Measurements from ENCODE around the gene HECTD1.

The HECTD1 gene

DNA sequence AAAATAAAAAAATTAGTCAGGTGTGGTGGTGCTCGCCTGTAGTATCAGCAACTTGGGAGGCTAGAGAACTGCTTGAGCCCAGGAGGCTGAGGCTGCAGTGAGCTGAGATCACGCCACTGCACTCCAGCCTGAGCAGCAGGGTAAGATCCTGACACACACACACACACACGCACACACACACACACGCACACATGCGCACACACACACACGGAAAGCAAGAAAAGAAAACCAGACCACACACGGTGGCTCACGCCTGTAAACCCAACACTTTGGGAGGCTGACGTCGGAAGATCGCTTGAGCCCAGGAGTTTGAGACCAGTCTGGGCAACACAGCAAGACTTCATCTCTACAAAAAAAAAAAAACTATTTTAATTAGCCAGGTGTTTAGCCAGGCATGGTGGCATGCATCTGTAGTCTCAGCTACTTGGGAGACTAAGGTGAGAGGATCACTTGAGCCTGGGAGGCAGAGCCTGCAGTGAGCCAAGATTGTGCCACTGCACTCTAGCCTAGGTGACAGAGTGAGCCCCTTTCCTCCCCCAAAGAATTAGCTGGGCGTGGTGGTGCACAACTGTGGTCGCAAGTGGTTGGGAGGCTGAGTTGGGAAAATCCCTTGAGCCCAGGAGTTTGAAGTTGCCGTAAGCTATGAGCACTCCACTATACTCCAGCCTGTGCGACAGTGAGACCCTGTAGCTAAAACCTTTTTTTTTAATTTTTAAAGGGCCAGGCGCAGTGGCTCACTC is 44.5 kb downstream of the HECTD1 start:
- DNase-seq, result no peak
- intact Hi-C loops (cut with DNase I), result no loop called here

DNA sequence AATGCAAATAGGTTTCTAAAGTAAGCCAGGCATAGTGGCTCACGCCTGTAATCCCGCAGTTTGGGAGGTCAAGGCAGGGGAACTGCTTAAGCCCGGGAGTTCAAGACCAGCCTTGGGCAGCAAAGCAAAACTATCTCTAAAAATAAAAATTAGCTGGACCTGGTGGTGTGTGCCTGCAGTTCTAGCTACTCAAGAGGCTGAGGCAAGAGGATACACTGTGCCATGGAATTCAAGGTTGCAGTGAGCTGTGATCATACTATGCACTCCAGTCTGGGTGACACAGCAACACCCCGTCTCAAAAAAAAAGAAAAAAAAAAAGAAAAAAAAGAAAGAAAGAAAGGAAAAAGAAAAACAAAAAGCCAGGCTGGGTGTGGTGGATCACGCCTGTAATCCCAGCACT is 46.3 kb downstream of the HECTD1 start:
- no peak for DNase-seq
- intact Hi-C loops (cut with DNase I), result no loop called here

DNA sequence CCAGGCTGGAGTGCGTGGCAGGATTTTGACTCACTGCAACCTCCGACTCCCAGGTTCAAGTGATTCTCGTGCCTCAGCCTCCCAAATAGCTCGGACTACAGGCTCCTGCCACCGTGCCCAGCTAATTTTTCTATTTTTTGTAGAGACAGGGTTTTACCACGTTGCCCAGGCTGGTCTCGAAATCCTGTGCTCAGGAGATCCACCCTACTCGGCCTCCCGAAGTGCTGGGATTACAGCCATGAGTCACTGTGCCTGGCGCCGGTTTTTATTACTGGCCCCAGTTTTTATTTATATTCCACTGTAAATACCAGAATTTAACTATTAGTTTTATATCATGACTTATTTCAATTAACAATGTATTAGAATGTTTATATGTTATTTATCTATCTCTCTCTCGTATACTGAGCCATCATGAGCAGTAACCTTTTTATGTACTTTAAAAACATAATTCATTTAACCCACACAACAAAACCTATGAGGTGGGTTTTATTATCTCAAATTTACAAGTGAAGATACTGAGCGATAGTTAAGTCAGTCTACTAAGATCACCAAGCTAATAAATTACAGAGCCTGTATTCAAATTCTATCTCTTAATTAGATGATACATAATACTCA is 47.8 kb downstream of the HECTD1 start:
- intact Hi-C loops (cut with DNase I), result no loop called here
- DNase-seq, result no peak

DNA sequence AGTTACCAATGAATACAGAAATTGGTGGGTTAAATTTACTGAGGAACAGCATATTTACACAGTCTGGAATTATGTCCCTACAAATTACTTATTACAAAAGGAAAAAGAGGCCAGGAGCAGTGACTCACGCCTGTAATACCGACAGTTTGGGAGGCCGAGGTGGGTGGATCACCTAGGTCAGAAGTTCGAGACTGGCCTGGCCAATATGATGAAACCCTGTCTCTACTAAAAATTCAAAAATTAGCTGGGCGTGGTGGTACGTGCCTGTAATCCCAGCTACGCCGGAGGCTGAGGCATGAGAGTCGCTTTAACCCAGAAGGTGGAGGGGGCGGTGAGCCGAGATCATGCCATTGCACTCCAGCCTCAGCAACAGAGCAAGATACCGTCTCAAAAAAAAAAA is 52.6 kb downstream of the HECTD1 start:
- intact Hi-C loops (cut with DNase I), result no loop called here
- DNase-seq, result no peak

DNA sequence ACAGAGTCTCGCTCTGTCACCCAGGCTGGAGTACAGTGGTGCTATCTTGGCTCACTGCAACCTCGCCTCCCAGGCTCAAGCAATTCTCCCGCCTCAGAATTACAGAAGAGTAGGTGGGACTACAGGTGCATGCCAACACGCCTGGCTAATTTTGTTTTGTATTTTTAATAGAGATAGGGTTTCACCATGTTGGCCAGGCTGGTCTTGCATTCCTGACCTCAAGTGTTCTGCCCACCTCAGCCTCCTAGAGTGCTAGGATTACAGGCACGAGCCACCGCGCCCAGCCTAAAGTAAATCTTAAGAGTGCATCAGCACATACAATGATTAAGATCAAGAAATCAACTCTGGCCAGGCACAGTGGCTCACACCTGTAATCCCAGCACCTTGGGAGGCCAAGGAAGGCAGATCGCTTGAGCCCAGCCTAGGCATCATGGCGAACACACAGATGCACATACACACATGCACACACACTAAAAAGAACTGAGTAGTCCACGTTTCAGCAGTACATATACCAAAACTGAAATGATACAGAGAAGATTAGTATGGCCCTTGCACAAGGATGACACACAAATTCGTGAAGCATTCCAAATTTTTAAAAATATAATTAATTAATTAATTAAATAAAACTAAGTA is 65.0 kb downstream of the HECTD1 start:
- intact Hi-C loops (cut with DNase I), result no loop called here
- DNase-seq, result no peak

DNA sequence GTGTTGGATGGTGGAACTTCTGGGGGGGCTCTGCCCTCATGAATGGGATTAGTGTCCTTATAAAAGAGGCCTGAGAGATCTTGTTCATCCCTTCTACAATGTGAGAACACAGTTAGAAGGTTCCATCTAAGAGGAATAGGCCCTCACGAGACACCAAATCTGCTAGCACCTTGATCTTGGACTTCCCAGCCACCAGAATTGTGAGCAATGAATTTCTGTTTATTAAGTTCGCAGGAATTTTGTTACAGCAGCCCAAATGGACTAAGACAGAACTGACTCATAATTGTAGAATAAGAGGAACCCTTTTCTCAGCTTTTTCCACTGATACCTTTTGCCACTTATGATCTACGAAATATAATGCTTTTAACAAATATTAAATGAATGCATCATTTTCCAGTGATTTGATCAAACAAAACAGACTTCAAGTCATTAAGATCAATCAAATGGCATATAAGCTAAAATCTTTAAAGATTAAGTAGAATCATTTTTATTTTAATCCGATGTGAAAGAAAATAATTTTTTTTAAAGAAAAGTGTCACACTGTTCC is 68.2 kb downstream of the HECTD1 start:
- DNase-seq, result no peak
- intact Hi-C loops (cut with DNase I), result no loop called here

DNA sequence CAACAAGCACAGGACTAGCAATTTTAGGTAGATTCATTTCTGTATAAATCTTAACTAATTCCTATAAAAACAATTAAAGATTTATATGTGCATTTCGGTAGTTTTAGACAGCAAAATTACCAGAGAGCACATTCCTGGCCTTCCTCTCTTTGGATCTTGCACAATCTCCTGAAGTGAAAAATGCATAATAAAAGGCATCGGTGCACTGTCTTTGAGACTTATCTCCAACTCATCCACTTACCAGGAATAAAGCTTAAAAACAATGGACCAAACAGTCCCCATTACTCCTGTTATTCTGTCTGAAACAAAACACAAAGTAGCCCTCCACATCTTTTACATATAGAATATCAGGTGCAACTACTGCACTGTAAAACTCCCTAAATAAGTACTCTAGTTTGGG is 69.3 kb downstream of the HECTD1 start:
- DNase-seq, result no peak
- intact Hi-C loops (cut with DNase I), result no loop called here

DNA sequence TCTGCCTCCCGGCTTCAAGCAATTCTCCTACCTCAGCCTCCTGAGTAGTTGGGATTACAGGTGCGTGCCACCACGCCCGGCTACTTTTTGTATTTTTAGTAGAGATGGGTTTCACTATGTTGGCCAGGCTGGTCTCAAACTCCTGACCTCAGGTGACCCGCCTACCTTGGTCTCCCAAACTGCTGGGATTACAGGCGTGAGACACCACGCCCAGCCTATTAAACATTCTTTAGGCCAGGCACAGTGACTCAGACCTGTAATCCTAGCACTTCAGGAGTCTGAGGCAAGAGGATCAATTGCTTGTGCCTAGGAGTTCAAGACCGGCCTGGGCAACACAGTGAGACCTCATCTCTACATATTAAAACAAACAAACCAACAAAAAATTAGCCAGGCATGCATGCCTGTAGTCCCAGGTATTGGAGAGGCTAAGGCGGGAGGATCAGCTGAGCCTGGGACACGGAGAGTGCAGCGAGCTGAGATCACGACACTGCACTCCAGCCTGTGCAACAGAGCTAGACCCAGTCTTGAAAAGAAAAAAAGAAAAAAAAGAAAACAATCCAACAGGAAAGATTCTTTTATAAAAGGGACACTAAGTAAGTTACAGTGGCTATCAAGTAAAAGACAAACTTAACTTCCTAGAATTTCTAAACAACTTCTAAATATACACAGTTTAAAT is 70.2 kb downstream of the HECTD1 start:
- intact Hi-C loops (cut with DNase I), result no loop called here
- DNase-seq, result no peak

DNA sequence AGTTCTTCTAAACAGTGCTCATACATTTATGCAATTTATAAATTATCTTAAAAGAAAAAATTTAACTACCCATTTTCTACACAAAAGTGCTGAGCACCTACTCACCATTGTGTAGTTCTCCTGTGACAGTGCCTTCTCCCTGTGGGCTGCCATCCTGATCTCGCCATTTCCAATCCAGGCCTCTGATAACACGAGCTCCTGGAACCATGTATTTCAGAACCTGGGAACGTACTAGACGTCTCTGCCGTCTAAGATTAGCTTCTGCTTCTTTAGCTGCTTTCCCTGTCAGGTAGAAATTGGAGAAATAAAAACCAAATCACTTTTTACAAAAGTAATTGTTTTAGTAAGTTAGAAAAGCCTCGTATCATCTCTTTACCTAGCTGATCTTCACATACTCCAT is 74.5 kb downstream of the HECTD1 start:
- no peak for DNase-seq
- intact Hi-C loops (cut with DNase I), result no loop called here

DNA sequence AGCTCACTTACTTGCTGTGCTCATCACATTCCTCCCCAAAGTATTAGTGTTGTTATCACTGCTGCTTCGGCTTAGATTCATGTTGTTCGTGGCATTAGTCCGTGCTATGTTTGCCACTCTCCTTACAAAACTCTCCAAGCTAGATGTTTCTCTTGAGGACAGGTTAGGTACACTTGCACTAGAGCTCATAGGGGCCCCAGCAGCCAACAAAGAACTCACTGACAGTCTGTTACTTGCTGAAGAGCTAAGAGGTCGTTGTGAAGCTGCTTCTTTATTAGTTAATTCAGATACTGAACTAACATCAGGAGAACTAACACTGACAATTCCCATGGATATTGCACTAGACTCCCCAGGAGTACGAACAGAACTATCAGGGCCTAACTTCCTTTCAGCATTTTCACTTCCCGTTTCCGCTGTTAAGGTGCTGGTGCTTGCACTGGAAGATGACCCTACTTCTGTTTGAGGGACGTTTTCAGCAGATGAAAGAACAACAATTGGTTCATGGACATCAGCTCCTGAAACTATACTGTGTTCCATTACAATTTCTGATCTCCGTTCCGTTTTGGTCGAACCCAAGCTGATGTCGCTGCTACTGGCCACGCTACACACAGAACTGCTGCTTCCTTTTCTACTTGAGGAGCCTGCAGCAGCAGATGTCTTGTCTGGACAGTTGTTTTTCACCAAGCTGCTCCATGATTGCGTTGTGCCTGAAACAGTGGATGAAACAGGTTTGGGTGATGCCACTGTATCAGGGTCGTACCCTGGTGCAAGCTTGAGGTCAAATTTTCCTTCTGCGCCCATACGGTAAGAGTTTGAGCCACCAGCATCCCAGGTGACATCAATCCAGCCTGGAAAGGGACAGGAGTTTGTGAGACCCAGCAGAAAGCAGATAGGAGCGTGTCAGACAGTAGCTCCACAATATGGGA is 78.7 kb downstream of the HECTD1 start:
- intact Hi-C loops (cut with DNase I), result no loop called here
- no peak for DNase-seq

DNA sequence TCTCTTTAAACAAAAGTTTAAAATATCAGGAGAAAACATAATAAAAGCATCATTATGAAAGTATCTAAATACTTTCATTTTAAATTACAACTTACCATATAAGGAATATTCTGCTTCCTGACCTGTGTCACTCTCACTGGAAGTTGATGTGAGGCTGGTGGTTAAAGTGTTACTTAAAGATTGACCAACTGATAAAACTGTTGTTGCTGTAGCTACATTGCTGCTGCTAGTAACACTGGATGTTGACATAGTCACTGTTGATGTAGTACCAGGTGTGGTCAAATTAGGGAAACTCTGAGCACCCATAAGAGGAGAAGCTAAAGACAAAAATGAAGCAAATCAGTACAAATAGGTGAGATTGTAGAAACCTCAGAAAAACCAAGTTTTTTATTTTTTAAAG is 79.9 kb downstream of the HECTD1 start:
- no peak for DNase-seq
- intact Hi-C loops (cut with DNase I), result no loop called here

DNA sequence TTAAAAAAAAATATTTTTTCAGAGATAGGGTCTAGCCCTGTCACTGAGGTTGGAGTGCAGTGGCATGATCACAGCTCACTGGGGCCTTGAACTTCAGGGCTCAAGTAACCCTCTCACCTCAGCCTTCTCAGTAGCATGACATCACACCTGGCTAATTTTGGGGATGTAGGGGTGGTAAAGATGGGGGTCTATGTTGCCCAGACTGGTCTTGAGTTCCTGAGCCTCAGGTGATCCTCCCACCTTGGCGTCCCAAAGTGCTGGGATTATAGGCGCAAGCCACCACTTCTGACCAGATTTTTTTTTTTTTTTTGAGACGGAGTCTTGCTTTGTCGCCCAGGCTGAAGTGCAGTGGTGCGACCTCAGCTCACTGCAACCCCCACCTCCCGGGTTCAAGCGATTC is 80.9 kb downstream of the HECTD1 start:
- intact Hi-C loops (cut with DNase I), result no loop called here
- no peak for DNase-seq

DNA sequence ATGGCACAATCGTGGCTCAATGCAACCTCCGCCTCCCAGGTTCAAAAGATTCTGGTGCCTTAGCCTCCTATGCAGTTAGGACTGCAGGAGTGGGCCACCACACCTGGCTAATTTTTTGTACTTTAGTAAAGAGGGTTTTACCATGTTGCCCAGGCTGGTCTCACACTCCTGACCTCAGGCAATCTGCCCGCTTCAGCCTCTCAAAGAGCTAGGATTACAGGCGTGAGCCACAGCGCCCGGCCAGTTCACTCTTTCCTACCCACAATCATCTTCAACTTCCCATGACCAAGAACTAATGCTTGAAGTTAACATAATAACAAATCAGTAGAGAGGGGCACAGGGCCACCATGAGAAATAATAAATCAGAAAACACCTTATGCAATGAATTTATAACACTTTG is 82.4 kb downstream of the HECTD1 start:
- intact Hi-C loops (cut with DNase I), result no loop called here
- no peak for DNase-seq

DNA sequence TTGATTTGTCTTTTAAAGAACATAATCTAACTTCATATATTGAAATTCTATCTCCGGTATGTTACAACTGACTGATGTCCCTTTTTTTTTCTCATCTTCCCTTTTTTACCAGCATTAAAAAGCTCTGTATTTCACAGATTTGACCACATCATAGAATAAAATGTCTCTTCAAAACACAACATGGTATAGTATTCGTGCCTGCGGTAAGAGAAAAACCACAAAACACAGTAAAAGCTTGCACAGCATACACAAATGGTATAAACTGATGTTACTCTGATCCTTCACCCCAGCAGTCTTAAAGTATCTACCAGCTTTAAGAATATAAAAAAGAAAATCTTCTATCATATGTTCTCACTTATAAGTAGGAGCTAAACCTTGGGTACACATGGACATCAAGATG is 83.4 kb downstream of the HECTD1 start:
- no peak for DNase-seq
- intact Hi-C loops (cut with DNase I), result no loop called here

DNA sequence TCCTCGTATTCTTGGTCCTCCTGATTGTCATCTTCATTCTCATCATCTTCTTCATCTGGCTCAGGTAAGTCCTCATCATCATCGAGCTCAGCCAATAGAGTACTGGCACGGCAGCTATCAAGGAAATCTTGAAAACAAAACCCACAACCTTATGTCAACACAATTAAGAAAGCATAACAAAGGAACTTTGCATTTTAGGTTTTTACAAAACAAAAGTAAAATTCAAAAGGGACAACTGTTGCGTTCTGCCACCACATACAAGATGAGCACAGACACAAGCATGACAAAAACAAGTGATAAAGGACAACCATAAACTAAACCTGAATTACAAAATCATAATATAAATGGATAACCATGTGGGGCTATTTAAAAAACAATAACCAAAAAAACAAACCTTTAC is 84.7 kb downstream of the HECTD1 start:
- intact Hi-C loops (cut with DNase I), result no loop called here
- no peak for DNase-seq

DNA sequence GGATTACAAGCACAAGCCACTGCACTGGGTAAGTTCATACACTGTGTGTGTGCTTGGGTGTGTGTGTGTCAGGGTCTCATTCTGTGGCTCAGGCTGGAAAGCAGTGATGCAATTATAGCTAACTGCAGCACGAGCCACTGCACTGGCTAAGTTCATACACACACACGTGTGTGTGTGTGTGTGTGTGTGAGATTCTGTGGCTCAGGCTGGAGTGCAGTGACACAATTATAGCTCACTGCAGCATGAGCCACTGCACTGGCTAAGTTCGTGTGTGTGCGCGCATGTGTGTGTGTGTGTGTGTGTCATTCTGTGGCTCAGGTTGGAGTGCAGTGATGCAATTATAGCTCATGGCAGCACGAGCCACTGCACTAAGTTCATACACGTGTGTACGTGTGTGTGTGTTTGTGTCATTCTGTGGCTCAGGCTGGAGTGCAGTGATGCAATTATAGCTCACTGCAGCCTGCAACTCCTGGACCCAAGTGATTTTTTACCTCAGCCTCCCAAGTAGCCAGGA is 85.4 kb downstream of the HECTD1 start:
- no peak for DNase-seq
- intact Hi-C loops (cut with DNase I), result no loop called here

DNA sequence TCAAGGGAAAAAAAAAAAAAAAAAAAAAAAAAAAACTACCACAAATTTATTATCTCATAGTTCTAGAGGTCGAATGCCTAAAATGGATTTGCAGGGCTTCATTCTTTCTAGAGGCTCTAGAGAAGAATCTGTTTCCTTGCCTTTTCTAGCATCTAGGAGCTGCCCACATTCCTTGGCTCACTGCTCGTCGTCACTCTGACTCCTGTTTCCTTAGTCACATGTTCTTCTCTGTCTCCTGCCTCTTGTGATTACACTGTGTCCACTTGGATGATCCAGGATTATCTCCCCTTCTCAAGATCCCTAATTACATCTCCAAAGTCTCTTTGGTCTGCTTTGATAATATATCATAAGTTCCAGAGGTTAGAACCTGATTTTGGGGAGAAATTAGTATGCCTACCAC is 88.7 kb downstream of the HECTD1 start:
- intact Hi-C loops (cut with DNase I), result no loop called here
- DNase-seq, result no peak

DNA sequence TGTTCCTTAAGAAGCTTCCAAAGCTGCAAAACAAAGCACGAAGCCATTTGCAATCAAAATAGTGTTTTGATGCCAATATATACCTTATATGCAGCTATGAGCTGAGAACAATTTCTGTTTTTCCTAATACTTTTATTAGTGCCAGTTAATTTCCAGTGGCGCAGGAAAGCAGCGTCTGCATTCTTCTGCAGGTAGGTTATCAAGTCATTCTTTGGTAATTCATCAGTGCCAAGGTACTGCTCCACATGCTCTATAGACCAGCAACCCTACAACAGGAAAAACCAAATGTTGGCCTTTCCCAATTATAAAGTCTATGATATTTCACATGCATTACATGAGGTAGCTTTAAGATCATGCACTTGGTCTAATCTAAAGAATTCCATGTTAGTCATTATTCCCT is 93.8 kb downstream of the HECTD1 start:
- DNase-seq, result no peak
- intact Hi-C loops (cut with DNase I), result no loop called here

DNA sequence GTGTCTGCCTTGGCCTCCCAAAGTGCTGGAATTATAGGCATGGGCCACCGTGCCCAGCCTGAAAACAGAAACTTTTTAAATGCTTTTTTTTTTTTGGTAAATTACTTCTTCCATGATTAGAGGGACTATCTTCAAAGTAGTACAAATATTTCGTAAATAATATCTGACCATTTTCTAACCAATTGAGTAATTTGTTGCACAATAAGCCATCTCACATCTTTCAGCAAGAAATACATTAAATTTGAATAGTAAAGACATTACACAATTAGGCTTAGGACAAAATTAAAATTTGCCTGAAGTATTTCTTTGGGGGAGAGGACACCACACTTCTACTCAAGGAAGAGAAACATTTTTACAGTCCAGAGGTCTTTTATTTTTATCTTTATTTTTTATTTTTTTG is 96.7 kb downstream of the HECTD1 start:
- intact Hi-C loops (cut with DNase I), result no loop called here
- DNase-seq, result no peak

DNA sequence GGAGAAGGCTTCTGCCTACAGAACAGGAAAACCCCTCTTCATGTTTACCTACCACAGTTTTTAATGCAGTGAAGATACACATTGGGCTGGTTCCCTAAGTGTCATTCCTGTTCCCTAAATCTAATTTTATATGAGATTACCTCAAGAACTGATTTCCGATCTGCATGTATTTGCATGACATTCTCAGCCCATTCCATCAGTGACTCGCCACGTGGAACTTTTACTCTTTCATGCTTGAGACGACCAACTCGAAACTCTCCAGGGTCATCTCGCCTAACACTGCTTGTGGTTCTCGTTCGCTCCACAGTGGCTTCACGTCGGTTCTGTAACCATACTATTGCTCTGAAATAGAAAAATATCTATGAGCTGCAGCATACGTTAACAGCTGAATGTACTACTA is 98.3 kb downstream of the HECTD1 start:
- intact Hi-C loops (cut with DNase I), result no loop called here
- no peak for DNase-seq

Data from posterior cingulate gyrus (tissue), 11 donors.